HG03097 (cell line): ENCODE results near the gene MTCH2.
A peak's percentile ranks its signal among the peaks of the same experiment; 100 is the strongest.
"Not testable (repeated sequence)": the region's sequence is repeated elsewhere in the genome, so short reads cannot be mapped to it uniquely, and the experiment has no call there.

Experiments used
- ATAC-seq: cut with Tn5 transposase; IDR thresholded peaks from one replicate; pipeline ENCODE4 v1.9.1; 2021; ENCODE audit not compliant: unreplicated experiment, low FRiP score

Gene MTCH2

DNA sequence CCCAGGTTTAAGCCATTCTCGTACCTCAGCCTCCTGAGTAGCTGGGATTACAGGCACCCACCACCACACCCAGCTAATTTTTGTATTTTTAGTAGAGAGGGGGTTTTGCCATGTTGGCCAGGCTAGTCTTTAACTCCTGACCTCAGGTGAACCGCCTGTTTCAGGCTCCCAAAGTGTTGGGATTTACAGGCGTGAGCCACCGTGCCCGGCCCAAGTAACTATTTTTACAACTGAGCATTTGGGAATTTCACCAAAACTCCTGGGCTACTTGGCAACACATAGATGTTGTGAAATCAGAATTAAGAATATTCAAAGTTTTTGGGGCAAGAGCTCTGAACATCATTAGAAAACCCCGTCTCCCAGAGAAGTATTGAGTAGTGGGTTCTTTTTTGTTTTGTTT, 1.9 kb downstream of the MTCH2 start:
- ATAC-seq = not testable (repeated sequence)

DNA sequence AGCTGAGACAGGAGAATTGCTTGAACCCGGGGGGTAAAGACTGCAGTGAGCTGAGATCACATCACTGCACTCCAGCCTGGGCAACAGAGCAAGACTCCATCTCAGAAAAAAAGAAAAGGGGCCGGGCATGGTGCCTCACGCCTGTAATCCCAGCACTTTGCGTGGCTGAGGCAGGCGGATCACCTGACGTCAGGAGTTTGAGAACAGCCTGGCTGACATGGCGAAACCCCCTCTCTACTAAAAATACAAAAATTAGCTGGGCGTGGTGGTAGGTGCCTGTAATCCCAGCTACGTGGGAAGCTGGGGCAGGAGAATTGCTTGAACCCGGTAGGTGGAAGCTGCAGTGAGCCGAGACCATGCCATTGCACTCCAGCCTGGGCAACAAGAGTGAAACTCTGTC, 6.0 kb downstream of the MTCH2 start:
- not testable (repeated sequence) for ATAC-seq

DNA sequence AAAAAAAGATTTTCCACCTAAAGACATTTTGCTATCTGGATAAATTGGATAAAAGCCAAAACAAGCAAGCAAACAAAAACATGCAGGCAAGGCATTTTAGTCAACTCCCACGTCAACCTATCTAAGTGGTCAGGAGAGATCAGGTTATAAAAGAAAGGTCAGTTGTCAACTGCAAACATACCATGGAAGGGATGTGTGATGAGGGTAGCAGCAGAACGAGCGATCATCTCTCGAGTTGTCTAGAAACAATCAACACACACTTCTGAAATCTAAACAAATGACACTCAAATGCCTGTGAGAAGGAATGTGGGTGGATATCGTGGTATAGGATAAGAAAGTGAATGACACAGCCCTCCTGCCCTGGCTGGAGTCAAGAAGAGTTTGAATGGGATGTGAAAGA, 10.9 kb downstream of the MTCH2 start:
- ATAC-seq = no peak

DNA sequence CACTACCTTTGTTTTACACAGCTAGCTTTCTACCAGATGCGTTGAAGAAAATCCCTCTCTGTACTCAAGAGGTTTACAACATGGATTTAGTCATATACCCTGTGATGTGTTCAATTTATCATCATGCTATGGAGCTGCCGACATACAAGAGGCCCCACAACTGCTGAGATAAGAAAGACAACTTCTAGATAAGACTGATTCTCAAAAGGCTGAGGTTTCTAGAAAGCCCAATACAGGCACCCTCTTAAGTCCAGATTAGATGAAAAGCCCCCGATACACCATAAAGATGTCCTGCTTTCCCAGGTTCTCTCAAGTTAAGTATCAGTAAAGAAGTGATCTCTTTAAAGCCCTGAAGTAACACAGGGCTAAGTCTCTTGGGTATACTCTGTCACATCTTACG, 14.3 kb downstream of the MTCH2 start:
- no peak for ATAC-seq

DNA sequence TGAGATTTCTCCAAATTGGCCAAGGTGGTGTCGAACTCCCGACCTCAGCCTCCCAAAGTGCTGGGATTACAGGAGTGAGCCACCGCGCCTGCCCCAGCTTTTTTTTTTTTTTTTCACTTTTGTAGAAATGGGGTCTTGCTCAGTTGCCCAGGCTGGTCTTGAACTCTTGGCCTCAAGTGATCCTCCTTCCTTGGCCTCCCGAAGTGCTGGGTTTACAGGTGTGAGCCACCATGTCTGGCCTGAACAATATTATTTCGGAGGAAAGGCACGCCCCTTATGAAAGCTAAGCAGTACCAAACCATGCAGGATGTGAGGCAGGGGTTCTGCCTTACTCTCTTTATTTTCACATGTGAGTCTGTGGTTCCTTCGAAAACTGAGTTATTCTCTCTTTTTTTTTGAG, 16.1 kb downstream of the MTCH2 start:
- ATAC-seq = no peak

DNA sequence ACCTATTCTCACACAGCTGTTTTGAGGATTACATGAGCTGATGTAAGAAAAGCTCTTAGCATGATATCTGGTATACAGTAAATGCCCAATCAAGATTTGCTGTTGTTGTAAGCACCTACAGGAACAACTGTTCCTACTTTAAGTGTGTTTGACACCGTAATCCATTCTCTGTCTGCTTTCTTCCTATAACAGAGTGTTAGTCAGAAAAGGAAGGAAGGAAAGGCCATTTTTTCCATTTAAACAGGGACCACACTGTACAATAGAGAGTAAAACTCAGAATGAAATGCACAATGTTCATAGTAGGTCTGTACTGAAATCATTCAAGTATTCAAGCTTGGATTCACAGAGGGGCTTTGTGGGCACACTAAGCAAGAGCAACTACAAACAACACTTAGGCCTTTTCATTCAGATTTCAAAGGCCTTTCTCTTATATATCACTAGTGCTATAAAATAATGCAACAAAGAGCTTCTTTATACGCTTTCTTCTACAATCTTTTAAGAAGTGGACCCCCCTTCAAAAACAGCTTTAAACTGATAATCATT, 21.5 kb downstream of the MTCH2 start:
- no peak for ATAC-seq

DNA sequence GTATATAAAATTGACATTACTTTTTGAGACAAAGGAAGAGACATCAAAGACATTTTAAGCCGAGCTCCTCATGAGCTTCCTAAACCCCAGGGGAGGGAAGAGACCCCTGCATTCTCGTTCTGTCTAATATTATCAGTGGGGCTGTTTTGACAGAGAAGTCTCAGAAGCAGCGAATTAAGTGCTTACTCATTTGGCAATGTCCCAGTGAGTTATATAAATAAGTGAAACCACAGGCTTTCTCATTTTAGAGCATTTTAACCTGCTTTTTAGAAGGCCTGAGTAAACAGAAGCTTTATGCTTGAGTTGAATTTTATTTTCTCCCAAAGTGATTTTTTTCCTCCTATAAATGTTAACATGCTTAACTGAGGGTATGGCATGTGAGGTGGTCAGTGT, 24.9 kb downstream of the MTCH2 start:
- ATAC-seq = no peak

DNA sequence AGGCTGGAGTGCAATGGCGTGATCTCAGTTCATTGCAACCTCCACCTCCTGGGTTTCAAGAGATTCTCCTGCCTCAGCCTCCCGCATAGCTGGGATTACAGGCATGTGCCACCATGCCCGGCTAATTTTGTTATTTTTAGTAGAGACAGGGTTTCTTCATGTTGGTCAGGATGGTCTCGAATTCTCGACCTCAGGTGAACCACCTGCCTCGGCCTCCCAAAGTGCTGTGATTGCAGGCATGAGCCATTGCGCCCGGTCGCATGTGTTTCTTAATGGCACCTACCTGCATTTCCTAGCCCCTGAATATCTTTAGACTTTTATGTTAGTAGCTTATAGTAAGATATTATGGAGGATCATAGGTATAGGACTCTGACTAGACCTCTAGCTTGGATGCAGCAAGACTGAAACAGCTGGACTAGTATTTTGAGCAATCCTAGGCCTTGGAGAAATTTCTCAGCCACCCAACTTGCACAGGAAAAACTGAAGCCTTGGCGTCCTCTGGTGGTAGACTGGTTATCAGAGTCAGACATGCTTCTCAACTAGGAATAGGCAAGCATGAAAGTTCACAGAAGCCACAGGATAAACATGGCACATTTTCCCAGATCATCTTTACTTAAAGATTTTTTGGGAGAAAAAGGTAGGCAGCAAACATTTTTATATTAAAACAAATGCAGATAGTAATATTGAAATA, 25.5 kb downstream of the MTCH2 start:
- no peak for ATAC-seq

DNA sequence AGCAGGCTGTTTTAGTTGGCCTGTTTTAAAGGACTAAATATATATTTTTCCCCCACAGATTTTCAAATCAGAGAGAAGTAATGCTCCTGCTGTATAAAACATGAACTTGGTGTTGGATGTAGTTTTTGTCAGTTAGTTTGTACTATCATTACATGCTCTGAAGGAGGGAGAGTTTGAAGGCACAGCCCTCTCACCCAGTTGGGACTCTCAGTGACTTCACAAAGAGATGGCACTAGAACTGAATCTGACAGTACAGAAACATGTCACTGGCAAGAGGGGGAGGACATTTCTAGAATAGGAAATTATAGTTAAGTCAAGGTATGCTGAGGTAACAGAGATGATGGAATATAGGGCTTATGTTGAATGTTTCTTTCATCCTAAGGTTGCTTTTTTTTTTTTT, 27.1 kb downstream of the MTCH2 start:
- no peak for ATAC-seq

DNA sequence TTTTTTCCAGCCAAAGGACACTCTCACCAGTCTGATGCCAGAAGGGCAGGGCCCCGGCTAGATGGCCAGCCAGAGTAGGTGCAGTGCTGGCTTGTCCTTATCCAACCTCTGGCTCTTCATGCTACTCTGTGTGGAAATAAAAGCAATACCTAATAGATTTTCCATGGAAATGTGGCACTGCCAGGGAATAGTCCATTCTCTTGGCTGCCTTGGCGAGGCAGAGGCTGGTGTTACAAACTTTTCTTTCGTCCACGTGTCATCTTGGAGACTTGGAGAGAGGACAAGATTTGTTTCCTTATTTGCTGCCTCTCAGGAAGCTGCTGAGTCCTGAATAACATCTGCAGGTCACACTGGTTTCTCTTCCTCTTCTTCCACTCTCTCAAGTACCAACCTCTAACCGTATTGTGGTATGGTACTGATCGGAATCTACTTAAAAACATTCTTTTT, 31.0 kb downstream of the MTCH2 start:
- peak; percentile 65 for ATAC-seq

DNA sequence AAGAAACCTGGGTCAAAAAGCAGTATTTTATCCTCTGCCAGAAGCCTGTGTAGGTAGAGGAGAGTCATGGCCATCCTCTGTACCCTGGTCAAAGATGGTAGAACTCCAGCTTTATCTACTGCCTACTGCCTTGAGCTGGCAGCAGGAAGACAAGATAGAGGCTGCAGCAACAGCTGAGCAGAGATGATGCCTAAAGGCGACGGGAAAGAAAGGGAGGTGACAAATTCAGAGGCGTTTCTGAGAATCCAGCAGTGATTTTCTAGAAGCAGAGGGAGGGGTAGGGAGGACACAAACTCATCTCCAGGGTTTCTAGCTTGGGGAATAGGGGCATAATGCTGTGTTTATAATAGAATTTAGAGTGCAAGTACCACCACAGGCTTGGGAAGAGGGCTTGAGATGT, 32.7 kb downstream of the MTCH2 start:
- ATAC-seq = no peak

DNA sequence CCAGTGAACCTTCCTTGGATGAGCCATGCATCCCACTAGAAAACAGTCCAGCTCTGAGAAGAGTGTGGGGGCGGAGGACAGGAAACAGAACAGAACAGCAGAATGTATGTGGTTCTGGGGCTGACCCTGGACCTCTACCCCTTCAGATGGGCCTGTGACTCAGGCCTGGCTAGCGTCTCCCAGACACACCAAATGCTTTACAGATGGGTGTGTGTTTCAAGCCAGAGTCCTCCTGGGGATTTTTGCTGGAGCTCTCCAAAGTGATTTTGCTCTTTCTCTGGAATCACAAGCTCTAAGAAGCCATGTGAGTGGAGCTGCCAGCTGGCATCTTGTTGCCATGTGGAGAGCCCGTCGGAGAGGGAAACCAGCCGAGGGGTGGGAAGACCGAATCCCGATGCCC, 35.0 kb downstream of the MTCH2 start:
- no peak for ATAC-seq

DNA sequence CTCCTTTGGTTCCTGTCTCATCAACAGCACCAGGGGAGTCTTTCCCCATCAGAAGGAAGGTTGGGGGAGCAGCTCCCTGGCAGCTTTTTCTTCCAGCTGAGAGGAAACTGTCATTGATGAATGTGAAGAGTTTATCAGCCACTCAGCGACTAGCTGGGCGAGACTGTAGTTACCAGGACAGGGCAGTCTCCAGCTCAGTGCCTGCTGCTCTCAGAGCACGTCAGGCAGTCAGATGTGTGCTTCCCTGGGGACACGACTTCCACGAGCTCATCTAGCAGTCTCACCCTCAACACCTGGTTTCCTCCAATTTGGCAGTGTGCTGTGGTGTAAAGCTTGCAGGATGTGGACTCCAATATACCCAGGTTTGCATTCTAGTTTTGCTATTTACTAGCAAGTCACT, 35.6 kb downstream of the MTCH2 start:
- no peak for ATAC-seq

DNA sequence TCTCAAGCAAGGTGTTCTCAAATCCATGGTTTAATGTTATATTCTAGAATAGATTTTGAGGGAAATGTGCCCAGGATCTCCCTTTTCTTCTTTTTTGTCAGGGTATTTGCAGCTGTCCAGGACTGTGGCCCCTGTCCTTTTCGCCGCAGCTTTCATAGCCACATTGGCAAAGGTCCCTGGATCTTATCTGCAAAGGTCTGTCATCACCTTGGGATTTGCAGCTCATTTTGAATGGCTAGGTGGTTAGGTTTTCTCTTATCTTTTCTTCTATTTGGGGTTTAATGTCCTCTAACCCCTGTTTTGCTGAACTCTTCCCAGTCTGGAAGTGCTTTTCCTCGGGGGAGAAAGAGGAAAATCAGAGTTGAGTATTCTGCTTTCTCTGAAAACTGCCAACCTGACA, 36.4 kb downstream of the MTCH2 start:
- no peak for ATAC-seq

DNA sequence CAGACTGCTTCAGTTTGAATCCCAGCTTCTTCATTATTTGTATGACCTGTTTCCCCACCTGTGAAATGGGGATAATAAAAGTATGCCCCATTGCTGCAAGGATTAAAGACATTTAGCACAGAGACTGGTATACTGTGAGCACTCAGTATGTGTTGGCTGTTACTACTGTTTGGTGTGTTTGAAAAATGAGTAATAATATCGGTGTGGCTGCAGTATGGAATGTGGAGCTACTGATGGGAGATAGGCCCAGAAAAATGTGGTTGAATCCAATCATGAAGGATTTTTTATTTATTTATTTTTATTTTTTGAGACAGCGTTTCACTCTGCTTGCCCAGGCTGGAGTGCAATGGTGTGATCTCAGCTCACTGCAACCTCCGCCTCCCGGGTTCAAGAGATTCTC, 39.1 kb downstream of the MTCH2 start:
- no peak for ATAC-seq

DNA sequence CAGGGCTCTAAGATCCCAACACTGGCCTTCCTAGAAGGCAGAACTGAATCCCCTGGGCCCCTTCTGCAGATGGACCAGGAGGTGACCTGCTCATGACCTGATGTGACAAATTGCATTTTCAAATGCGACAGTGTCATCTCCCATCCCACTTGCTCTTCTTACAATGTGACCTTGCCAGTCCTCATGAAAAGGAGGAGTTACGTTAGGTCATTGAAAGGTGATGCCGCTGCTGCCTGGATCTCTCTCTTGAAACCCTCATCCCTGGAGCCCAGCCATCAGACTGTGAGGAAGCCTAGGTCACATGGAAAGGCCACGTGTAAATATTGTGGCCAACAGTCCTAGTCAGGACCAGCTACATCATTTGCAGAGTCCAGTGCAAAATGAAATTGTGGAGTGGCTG, 42.5 kb downstream of the MTCH2 start:
- no peak for ATAC-seq

DNA sequence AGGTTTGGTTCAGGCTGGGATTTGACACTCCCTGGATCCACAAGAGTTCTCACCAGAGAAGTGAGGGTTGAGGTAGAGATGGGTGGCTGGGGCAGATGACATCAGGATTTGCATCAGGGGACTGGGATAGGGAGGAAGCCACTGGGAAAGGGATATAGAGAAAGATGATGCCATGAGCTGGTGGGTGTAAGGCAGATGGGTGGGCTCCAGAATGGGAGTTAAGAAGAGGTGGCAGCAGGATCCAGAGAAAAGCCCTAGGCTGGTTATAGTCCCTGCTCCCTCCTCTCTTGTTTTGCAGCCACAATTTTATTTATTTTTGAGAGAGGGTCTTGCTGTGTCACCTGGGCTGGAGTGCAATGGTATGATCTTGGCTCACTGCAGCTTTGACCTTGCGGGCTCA, 46.4 kb downstream of the MTCH2 start:
- ATAC-seq = no peak

DNA sequence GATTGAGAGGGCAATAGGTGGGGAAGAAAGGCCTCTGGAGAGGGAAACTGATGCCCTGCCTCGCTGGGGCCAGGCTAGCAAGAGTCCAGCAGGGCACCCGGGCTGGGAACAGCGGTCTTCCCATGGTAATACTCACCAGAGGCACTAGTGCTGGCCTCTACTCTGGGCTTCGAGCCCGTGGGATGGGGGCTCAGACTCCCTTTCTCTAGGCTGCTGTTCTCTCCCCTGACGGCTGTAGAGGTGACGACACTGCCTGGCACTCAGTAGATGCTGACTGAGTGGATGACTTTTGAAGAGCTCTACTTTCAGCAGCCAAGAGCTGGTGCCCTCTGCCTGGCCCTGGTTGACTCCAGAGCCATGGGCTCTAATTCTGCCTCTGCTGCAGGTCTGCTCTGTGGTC, 47.3 kb downstream of the MTCH2 start:
- no peak for ATAC-seq

DNA sequence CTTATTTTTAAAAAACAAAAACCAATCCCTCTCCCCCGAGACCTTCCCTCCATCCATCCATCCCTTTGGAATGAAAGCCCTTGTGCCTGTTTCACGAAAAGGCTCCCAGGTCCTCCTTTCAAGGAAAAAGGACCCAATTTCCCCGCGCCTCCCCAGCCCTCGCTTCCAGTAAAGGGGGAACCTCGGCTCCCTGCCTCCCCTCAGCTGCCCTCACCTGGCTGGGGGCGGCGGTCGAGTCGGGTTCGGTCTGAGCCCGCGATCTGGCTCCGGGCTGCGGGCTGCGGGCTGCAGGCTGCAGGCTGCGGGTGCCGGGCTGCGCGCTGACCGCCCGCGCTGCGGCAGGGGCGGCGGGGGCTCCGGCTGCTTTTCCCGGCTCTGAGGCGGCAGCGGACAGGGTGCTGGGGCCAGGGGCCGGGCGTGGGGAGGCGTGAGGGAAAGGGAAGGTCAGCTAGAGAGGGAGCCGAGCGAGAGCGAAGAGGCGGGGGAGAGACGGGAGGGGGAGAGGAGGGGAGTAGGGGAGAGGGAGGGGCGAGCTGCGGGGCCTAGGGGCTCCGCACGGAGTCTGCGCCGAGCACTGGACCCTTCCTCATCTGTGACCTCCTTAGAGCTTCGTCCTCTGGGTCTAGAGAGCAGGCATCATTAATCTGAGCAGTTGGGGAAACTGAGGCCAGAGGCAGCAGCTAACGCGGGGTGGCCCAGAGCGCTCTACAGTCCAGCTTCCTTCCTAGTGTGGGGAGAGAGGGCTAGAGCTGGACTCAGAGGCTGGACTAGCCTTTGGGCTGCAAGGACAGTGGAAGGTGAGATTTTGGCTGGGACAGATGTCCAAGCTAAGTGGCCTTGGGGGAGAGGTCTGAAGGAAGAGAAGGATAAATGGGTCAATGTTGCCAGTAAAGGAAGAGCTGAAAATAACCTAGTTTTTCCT, 48.2 kb downstream of the MTCH2 start, which contains the start of gene C1QTNF4:
TSS of gene C1QTNF4 (minus strand) at position 478 of the 922 bp plus-strand sequence. CDS start 3,601 bp downstream, outside the sequence.
- ATAC-seq = no peak

DNA sequence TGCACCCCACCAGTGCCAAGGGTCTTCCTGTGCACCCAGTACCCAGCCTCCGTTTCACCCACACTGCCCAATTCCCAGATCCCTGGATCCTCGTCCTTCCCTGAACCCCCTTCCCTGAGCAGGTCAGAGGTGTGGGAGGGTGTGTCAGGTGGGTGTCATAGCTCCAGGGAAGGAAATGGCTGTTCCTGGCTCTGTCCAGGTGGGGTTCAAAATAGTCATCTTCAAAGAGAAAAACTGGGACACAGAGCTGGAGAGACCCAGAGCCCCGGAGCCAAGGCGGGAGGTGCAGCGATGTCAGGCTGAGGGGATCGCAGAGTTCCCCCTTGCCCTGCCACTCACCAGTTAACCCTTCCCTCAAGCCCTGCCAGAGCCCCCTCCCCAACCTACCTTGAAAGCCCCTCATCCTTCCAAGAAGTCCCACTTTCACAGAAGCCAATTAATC, 48.8 kb downstream of the MTCH2 start:
- no peak for ATAC-seq

DNA sequence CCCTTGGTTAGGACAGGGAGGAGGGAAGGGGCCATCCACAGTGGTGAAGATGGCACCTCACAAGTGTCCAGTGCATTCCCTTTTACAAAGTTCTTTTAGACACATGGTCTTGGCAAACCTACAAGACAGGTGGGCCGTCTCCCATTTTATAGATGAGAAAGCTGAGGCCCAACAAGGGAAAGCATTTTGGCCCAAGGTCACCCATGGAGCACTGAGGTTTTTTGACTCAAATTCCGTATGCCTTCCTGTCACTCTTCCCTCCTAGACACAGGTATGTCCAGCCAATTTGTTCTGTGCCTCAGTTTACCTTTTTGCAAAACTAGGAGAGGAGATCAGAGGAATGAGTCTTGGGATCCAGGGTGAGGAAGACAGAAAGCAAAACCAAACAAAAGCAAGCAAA, 49.4 kb downstream of the MTCH2 start:
- ATAC-seq = no peak
